GM12801 (cell line): Measurements from ENCODE around the gene EOLA2.

ENCODE experiments used
- CTCF ChIP-seq: IDR thresholded peaks from one replicate; pipeline ENCODE4 v1.5.1; 2011; ENCODE audit warnings: control low read depth; ENCODE audit not compliant: insufficient read length; ENCODE audit errors: extremely low read depth

EOLA2 gene

GRCh38 chrX:149903889-149904748, 34.2 kb downstream of the EOLA2 start:
- no peak for TF ChIP-seq CTCF

- TF ChIP-seq CTCF: no peak
Measured at GRCh38 chrX:149898554-149898953, 39.7 kb downstream of the EOLA2 start.
